Endothelial cell of umbilical vein (primary cell): ENCODE data around the gene DDR2. TPM values are rescaled to one million over a fixed set of nuclear protein-coding genes. Genes with fewer than 3 reads are reported as not detected.
A peak's percentile ranks its signal among the peaks of the same experiment; 100 is the strongest.

ENCODE experiments used
- BruUV-seq: library from RNA; stranded (reverse); fragments of 400-500 nt; replicated peaks from 2 replicates; lab custom pipeline; 2021; lab: Mats Ljungman, UMichigan
- CTCF ChIA-PET: fragments of 300-600, 350-600 bp; sonication (Branson Sonifier 250); formaldehyde crosslinking; loops from one replicate; lab custom pipeline; 2021; ENCODE audit warnings: antibody characterized with exemption, inconsistent platforms; lab: Charles Lee
- POLR2A ChIA-PET: fragments of 300-600, 350-600 bp; sonication (Branson Sonifier 250); formaldehyde crosslinking; loops from one replicate; lab custom pipeline; 2021; ENCODE audit warnings: antibody characterized with exemption, inconsistent platforms; lab: Charles Lee
- DNase-seq: peaks from one replicate; pipeline ENCODE4 v3.0.0-alpha.2; 2011; ENCODE audit warnings: low read depth, low spot score
- FAIRE-seq: peaks from 2 replicates; lab custom pipeline; 2011; peaks lifted over from hg19 to GRCh38; lab: Jason Lieb, UNC
- H2AFZ ChIP-seq: 2 replicates; pipeline ENCODE4 v1.6.0; 2012; ENCODE audit warnings: low read depth, low read length, control low read depth, inconsistent platforms
- H3K27ac ChIP-seq: 2 replicates; pipeline ENCODE4 v1.5.1; 2011; ENCODE audit warnings: low read depth, mild to moderate bottlenecking, control low read depth, low read length, moderate library complexity; ENCODE audit not compliant: insufficient read depth
- H3K27me3 ChIP-seq, 2 experiments: 2 replicates each; pipeline versions ENCODE4 v1.6.0 to v1.6.1; 2011; ENCODE audit warnings: low read length in 2 of 2, mixed read lengths in 1 of 2; ENCODE audit not compliant: control insufficient read depth in 2 of 2, insufficient read depth in 2 of 2
- H3K36me3 ChIP-seq, 2 experiments: 2 replicates in 1 of 2; 3 replicates in 1 of 2; pipeline ENCODE4 v1.5.1; 2011; ENCODE audit warnings: low read length in 2 of 2, mild to moderate bottlenecking in 1 of 2, moderate library complexity in 1 of 2; ENCODE audit not compliant: control insufficient read depth in 2 of 2, insufficient read depth in 2 of 2; ENCODE audit errors: extremely low read depth in 1 of 2
- H3K4me1 ChIP-seq: 3 replicates; pipeline ENCODE4 v1.5.1; 2011; ENCODE audit warnings: mild to moderate bottlenecking, low read length; ENCODE audit not compliant: control insufficient read depth, insufficient read depth; ENCODE audit errors: extremely low read depth
- H3K4me2 ChIP-seq: 2 replicates; pipeline ENCODE4 v1.6.1; 2011; ENCODE audit warnings: low read length, control low read depth, mixed read lengths; ENCODE audit not compliant: insufficient read depth
- H3K4me3 ChIP-seq, 3 experiments: fragments of 200-600 bp in 1 of 3; sonication (generic), shearing (Covaris generic) in 1 of 3; replicated peaks in 1 of 3; 2 replicates each; pipeline ENCODE4 v1.5.1; 2011 to 2016; ENCODE audit warnings: control low read depth in 3 of 3, low read length in 3 of 3, mild to moderate bottlenecking in 2 of 3, inconsistent platforms in 1 of 3, low read depth in 1 of 3, moderate library complexity in 1 of 3; ENCODE audit not compliant: insufficient read depth in 1 of 3
- H3K79me2 ChIP-seq: 2 replicates; pipeline ENCODE4 v1.6.0; 2012; ENCODE audit warnings: low read length, inconsistent platforms; ENCODE audit not compliant: control insufficient read depth, insufficient read depth
- H3K9ac ChIP-seq: replicated peaks from 2 replicates; pipeline ENCODE3; 2011; ENCODE audit warnings: low read length, control low read depth; ENCODE audit not compliant: insufficient read depth; ENCODE audit errors: extremely low read depth
- H3K9me1 ChIP-seq: replicated peaks from 3 replicates; pipeline ENCODE4 v1.6.0; 2011; ENCODE audit warnings: mild to moderate bottlenecking, low read length; ENCODE audit not compliant: control insufficient read depth, insufficient read depth; ENCODE audit errors: extremely low read depth
- H3K9me3 ChIP-seq: replicated peaks from 2 replicates; pipeline ENCODE4 v1.5.1; 2012; ENCODE audit warnings: low read length, inconsistent platforms; ENCODE audit not compliant: control insufficient read depth, insufficient read depth
- H4K20me1 ChIP-seq: replicated peaks from 2 replicates; pipeline ENCODE3; 2011; ENCODE audit warnings: mild to moderate bottlenecking, low read length; ENCODE audit not compliant: control insufficient read depth, insufficient read depth; ENCODE audit errors: extremely low read depth
- CTCF ChIP-seq, 2 donors: IDR thresholded peaks; 1 replicate in 1 of 2; 2 replicates in 1 of 2; pipeline ENCODE4 v1.5.1; 2011; ENCODE audit warnings: low read length in 2 of 2, mild to moderate bottlenecking in 2 of 2, moderate library complexity in 2 of 2, control low read depth in 1 of 2, inconsistent platforms in 1 of 2, low read depth in 1 of 2; ENCODE audit not compliant: insufficient read depth in 1 of 2; ENCODE audit errors: extremely low read depth in 1 of 2
- EZH2 ChIP-seq: IDR thresholded peaks from 2 replicates; pipeline ENCODE4 v1.6.1; 2012; ENCODE audit warnings: borderline replicate concordance, low read depth, mild to moderate bottlenecking, moderate library complexity, low read length, inconsistent platforms; ENCODE audit not compliant: severe bottlenecking
- FOS ChIP-seq: IDR thresholded peaks from 2 replicates; pipeline ENCODE4 v1.6.1; 2011; ENCODE audit warnings: mild to moderate bottlenecking, low read length, moderate library complexity, borderline replicate concordance; ENCODE audit not compliant: insufficient read depth
- GATA2 ChIP-seq: IDR thresholded peaks from 2 replicates; pipeline ENCODE4 v1.7.0; 2011; ENCODE audit warnings: low read depth, mild to moderate bottlenecking, moderate library complexity, mixed read lengths, low read length; ENCODE audit not compliant: insufficient read length, insufficient read depth
- JUN ChIP-seq: IDR thresholded peaks from 2 replicates; pipeline ENCODE4 v1.6.1; 2011; ENCODE audit warnings: borderline replicate concordance, low read depth; ENCODE audit not compliant: insufficient read length, insufficient read depth
- MAX ChIP-seq: IDR thresholded peaks from 2 replicates; pipeline ENCODE4 v1.6.1; 2011; ENCODE audit not compliant: insufficient read depth, insufficient read length
- MYC ChIP-seq: IDR thresholded peaks from one replicate; pipeline ENCODE4 v1.6.1; 2011; ENCODE audit warnings: mild to moderate bottlenecking, low read depth, low read length
- POLR2A ChIP-seq: IDR thresholded peaks from 2 replicates; pipeline ENCODE4 v1.6.1; 2012; ENCODE audit warnings: low read depth, mild to moderate bottlenecking, control low read depth, low read length
- POLR2AphosphoS5 ChIP-seq: IDR thresholded peaks from 2 replicates; pipeline ENCODE4 v1.6.1; 2012; ENCODE audit warnings: low read depth, mild to moderate bottlenecking, control low read depth, low read length, moderate library complexity; ENCODE audit not compliant: insufficient read depth
- dilution Hi-C: fragments of 300-500 bp; cut with MboI; formaldehyde crosslinking; loops from one replicate; pipeline ENCODE4 v1.15.0; 2019; ENCODE audit warnings: low sequenced_read_pairs; ENCODE audit not compliant: extremely low pct_ligation_motif_present
- intact Hi-C: fragments of 100-400 bp; cut with micrococcal nuclease; formaldehyde crosslinking; loops from one replicate; pipeline ENCODE4 v1.10.0; 2022
- polyA plus RNA-seq, 4 experiments: library from polyadenylated mRNA; depleted of rRNA in 3 of 4; stranded (reverse) in 3 of 4; unstranded in 1 of 4; fragments of >200 nt; gene quantifications; 2 replicates each; pipeline versions ENCODE4 v1.2.1 to v1.2.3, GENCODE V29; 2011 to 2012; ENCODE audit warnings: missing spikeins in 1 of 4
- total RNA-seq: library from RNA; stranded (reverse); gene quantifications from 2 replicates; pipeline ENCODE4 v1.2.3, GENCODE V29; 2021

Gene DDR2
- total and polyA plus RNA-seq, 2 donors (not counting 3 experiments of a cell fraction or from before 2014, with no cell fraction given), result 27.8 to 30.8 TPM

GRCh38 chr1:162671664-162672410 lies 39.6 kb downstream of the DDR2 start:
- H3K9me3 ChIP-seq, result no peaks in the 10 kb centered on the region
- no peak overlapping the region for H2AFZ ChIP-seq
- no peak overlapping the region for H3K4me3 ChIP-seq
- H4K20me1 ChIP-seq, result no peaks in the 10 kb centered on the region
- H3K9ac ChIP-seq, result no peak overlapping the region
- BruUV-seq, result no TSS peak
- ChIA-PET CTCF (interaction anchor here (0.7 to 2.6 kb wide), 7 partner anchors 9 to 314 kb away, joined by 3 to 12 read pairs (median 4); partner anchors contain the start of gene DDR2), POLR2A (no interaction called here)
- DNase-seq, result no peak
- TF ChIP-seq MYC (no peak), CTCF (IDR thresholded peaks at IDR 0.05; ENCODE audit: extremely low read depth in 1 of 2, insufficient read depth in 1 of 2, low read depth in 1 of 2, low read length in 2 of 2) (no peak), GATA2 (no peak), JUN (no peak), FOS (no peak), POLR2A (no peak), POLR2AphosphoS5 (no peak), MAX (no peak), EZH2 (no peak)
- no peak for FAIRE-seq
- peak overlapping the region; percentile 21 for H3K27ac ChIP-seq
- H3K79me2 ChIP-seq, result peaks cover 11% of the 10 kb centered on the region
- intact Hi-C loops (loop anchor here (1.0 kb wide), 1 partner anchor 39 kb away; no protein-coding TSS in a partner anchor), dilution Hi-C loops (no loop called here)
- H3K9me1 ChIP-seq, result no peaks in the 10 kb centered on the region
- H3K27me3 ChIP-seq, result no peaks in the 10 kb centered on the region
- no peak overlapping the region for H3K4me2 ChIP-seq
- H3K36me3 ChIP-seq, result no peaks in the 10 kb centered on the region
- H3K4me1 ChIP-seq, result peaks cover 52% of the 10 kb centered on the region
